NCI-H446 treated with DMSO at 0.1 percent for 48 hours (cell line): ENCODE measurements around the gene ZNF597.

Source experiments
- DNase-seq: peaks from one replicate; lab custom pipeline; 2025; lab: John Stamatoyannopoulos, UW

The ZNF597 gene, protein sequence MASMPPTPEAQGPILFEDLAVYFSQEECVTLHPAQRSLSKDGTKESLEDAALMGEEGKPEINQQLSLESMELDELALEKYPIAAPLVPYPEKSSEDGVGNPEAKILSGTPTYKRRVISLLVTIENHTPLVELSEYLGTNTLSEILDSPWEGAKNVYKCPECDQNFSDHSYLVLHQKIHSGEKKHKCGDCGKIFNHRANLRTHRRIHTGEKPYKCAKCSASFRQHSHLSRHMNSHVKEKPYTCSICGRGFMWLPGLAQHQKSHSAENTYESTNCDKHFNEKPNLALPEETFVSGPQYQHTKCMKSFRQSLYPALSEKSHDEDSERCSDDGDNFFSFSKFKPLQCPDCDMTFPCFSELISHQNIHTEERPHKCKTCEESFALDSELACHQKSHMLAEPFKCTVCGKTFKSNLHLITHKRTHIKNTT

DNA sequence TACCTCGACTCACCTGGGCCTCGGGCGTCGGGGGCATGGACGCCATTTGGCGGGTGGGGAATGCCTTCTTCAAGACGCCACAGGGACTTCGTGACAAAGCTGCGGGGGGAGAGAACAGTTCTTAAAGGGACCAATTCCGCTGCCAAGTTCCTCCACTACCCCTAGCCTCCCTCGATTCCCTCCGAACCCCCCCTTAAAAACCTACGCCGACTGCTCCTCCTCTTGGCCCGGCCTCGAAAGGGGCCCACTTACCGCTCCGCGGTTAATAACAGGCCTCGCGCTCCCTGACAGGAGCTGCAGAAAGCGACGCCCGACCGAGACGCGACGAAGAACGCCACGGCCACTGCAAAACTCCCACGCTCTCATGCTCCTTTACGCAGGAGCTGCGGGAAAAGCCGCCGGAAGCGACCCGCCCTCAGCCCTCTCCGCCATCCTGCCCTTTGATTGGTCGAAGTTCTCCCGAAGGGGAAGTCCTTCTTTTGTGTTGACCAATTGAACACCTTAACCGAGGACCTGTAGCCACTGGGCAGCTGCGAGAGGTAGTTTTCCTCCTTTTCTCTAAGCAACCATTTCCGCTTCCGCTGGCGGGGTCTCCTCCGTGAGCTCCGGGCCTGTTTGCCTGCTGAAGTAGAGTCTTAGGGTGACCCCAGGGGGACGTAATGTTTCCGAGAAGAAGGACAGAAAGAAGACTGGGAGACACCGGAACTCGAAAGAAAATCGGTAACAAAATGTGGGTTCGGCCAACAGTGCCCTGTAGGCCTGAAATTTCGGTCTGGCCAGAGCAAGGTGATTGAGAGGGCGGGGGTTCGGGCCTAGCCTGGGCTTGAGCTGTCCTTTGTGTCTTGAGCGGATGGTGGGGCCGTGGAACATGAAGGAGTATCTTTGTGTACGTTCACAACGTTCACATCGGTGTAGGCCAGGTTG is at the start of gene ZNF597, which contains the start of gene NAA60:
Gene ZNF597, minus strand, starts transcription at position 397 of the 924 bp plus-strand sequence. Its CDS starts 351 bp downstream, at position 46.
Gene NAA60, plus strand, starts transcription at position 573 of the 924 bp plus-strand sequence. CDS start 32,548 bp downstream, outside the sequence.
- DNase-seq = peak; percentile 87

- DNase-seq = no peak
These were observed 49.1 kb upstream of the ZNF597 start for GRCh38 chr16:3492356-3492755.

DNA sequence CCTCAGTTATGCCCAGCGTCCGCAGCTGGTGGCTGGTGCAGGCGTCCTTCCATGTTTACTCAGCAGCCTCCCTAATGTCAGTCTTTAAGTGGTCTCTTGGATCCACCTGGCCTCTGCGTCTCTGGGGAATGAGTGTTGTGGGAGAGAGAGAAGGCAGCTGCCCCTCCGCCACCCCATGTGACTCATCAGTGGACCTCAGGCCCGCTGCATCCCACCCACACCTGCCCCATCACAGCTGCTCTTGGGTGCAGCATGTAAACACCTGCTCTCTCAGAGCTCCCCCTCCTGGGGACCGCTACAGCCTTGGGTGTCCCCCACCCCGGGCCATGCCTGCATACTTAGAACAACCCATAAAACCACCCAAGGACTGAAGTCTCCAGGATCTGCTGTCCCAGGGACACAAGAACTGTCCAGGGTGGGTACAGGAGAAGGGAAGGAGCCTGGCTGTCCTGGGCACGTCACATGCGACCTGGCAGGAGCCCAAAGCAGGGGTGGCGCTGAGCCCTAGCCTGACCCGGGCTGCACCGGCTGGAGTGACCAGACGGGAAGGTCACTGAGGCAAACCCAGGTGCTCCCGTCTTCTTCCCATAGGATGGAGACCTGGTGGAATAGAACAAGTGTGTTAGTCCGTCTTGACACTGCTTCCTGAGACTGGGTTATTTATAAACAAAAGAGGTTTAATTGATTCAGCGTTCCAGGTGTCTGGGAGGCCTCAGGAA is 47.8 kb upstream of the ZNF597 start:
- no peak for DNase-seq

- DNase-seq = no peak
These were observed 45.5 kb upstream of the ZNF597 start for GRCh38 chr16:3488801-3489200.

GRCh38 chr16:3487521-3488410 is 44.5 kb upstream of the ZNF597 start:
- DNase-seq = no peak

DNA sequence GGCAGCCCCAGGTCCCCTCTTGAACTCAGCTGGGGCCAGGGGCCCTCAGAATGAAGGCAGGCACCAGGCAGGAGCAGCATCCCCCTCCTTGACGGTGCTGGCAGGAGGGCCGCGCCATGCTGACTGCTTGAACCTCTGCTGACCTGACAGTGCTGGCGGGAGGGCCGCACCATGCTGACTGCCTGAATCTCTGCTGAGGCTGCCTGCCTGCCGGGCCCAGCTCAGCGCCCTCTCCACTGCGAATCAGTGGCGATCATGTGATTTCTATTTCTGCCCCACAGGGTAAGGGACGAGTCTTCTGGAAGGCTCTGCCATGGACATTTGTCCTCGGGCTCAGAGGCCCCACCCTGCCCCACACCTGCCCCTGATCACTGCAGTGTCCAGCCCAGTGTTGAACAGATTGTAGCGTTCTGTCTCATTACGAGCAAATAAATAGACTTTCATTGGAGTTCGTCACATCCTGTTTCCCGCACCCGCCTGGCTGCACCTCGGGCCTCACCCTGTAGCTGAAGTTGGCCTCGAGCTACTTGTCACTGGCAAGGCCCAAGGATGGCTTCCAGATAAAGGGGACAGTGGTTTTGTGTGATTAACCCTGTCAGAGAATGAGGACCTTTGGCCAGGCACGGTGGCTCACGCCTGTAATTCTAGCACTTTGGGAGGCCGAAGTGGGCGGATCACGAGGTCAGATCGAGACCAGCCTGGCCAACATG is 43.4 kb upstream of the ZNF597 start:
- DNase-seq = no peak

DNA sequence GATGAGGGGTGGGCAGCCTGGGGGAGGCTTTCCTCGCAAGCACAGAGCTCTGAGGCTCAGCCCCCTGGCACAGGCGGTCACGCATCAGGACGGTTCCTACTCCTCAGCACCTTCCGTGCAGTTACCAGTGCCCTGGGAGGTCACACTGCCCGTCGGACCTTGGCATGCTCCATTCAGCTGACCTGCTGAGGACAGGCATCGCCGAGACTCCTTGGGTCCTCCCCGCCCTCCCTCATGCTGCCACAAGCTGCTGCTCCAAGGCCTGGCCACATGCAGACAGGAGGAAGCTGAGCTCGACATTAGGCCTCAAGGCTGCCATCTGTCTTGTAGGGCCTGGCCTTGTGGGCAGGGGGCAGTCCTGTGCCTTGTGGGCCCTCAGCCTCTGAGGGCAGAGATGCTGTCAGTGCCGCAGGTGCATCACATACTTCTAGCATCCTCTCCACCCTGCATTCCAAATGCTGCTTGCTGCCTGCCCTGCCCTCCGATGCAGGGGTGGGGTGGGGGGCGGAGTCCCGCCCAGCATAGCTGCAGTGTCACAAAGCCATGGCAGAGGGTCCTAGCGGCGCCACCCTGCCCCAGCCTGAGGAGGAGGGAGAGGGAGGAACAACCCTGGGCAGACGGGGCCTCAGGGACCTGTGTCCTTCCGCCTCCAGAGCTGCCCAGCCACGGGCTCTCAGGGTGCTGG is 42.7 kb upstream of the ZNF597 start:
- no peak for DNase-seq

DNA sequence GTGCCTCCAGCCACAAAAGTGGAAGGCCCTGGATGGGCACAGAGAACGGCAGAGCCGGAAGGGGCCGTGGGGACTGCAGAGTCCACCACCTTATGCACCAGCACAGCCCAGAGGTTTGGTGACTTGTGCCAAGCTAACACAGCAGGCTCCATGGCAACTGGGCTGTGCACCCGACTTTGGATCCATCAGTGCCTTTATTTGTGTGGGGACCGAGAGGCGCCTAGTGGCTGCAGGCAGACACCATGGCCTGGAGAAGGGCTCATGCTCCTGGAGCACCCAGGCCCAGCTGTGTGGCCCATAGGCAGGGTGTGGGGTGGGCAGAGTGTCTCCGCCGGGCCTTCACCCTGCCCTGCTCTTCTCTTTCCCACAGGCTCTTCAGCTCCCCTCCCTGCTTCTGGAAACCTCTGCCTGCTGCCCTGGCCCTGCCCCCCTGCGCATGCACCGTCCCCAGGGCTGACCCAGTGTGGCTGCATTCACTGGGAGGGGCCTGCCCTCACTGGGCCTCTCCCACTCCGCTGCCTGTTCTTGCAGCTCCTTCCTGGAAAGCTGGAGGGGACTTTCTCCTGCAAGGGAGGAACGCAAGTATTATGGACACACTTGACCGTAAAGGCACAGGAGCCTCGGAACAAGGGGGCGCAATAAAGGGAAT is 41.9 kb upstream of the ZNF597 start:
- DNase-seq = no peak

GRCh38 chr16:3484318-3485096 is 41.2 kb upstream of the ZNF597 start:
- DNase-seq = no peak

- no peak for DNase-seq
These were observed 39.4 kb upstream of the ZNF597 start for GRCh38 chr16:3482659-3483241.

- no peak for DNase-seq
These were observed 38.7 kb upstream of the ZNF597 start for GRCh38 chr16:3481696-3482658.

- no peak for DNase-seq
These were observed 37.8 kb upstream of the ZNF597 start for GRCh38 chr16:3480901-3481695.

GRCh38 chr16:3479654-3480216 is 36.4 kb upstream of the ZNF597 start:
- DNase-seq = no peak

DNA sequence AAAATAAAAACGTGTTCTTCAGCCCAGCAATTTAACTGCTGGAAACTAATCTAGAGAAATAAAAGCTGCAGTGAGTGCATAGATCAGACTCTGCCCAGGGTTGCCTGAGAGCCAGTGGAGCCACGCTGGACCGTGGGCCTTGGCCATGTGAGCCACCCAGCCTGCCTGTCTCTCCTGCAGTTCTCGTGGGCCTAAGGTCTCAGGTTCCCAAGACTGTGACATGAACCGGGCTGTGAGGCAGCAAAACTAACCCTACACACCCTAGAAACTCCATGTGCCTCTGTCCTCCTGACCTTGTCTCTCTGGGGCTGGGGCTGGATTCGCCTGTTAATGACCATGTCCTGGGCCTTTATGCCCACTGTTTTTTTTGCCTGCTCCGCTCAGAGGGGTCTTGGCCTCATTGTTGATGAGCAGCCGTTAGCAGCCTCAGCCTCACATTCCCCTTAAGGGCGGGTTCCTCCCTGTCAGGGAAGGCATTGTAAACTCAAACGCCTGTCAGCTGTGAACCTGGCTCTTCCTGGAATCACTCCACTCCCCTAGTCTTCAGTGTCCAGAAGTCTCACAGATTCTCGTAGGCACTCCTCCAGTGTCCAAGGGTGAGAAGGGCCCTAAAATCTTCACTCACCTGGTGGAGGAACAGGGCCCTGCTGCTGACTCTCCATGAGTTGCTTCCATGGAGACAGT is 35.1 kb upstream of the ZNF597 start:
- no peak for DNase-seq

DNA sequence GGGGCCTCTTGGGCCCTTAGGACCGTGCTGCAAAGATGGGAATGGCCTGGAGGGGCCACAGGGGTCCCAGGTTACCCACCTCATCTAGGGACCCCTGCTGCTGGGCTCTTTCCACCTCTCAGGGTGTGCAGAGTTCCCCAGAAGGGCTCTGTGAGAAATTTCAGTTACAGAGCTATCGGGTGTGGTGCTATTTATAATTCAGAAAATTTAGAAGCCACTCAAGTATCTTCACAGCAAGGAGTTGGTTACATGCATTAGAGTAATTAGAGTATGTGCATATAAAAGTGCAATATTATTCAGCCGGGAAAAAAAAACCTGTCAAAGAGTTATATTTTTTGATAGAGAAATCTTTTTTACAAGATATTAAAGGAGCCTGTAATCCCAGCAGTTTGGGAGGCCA is 33.1 kb upstream of the ZNF597 start:
- DNase-seq = no peak
